LNCaP clone FGC (cell line): Measurements from ENCODE around the gene MYOC.
"Not testable (repeated sequence)": the region's sequence is repeated elsewhere in the genome, so short reads cannot be mapped to it uniquely, and the experiment has no call there.

ENCODE experiments used
- DNase-seq: peaks from one replicate; pipeline ENCODE4 v3.0.0-alpha.2; 2011; ENCODE audit warnings: low read depth
- H3K4me3 ChIP-seq: 2 replicates; pipeline ENCODE4 v1.5.1; 2011; ENCODE audit warnings: mild to moderate bottlenecking, low read depth, low read length, control low read depth
- TF ChIP-seq, protein P1 (sequence below): IDR thresholded peaks from 2 replicates; pipeline ENCODE4 v1.5.1; 2012; ENCODE audit warnings: mild to moderate bottlenecking; ENCODE audit not compliant: control insufficient read depth, insufficient read depth; ENCODE audit errors: extremely low read depth

The MYOC gene

DNA sequence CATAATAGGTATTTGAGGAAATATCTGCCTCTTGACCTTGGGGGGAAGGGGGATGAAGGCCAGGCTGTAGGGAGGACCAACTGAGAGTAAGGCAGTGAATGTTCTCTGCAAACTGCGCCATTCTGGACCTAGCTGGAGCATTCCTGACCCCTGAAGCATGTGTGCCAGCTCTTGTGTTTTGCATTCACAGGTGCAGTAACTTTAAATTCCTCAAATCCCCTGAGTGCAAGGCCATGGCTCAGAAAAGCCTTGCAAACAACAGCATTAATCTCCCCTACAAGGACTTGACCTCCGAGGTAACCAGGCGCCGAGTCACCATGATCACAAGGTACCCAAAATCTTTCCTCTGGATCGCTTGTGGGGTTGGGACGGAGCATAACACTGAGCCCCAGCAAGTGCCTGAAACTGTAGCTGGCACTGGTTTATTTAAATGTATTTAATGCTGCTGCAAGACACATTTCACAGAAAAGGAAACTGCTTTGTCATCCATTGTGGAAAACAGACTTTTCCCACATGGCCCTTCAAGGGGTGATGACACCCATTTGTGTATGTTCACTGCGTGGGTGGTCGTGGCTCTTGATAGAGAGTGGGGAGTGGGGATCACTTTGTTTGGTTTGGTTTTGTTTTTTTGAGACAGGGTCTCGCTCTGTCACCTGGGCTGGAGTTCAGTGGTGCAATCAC is 28.7 kb downstream of the MYOC start:
- no peak overlapping the region for H3K4me3 ChIP-seq
- TF ChIP-seq, protein P1, sequence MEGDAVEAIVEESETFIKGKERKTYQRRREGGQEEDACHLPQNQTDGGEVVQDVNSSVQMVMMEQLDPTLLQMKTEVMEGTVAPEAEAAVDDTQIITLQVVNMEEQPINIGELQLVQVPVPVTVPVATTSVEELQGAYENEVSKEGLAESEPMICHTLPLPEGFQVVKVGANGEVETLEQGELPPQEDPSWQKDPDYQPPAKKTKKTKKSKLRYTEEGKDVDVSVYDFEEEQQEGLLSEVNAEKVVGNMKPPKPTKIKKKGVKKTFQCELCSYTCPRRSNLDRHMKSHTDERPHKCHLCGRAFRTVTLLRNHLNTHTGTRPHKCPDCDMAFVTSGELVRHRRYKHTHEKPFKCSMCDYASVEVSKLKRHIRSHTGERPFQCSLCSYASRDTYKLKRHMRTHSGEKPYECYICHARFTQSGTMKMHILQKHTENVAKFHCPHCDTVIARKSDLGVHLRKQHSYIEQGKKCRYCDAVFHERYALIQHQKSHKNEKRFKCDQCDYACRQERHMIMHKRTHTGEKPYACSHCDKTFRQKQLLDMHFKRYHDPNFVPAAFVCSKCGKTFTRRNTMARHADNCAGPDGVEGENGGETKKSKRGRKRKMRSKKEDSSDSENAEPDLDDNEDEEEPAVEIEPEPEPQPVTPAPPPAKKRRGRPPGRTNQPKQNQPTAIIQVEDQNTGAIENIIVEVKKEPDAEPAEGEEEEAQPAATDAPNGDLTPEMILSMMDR: no peak
- no peak for DNase-seq

DNA sequence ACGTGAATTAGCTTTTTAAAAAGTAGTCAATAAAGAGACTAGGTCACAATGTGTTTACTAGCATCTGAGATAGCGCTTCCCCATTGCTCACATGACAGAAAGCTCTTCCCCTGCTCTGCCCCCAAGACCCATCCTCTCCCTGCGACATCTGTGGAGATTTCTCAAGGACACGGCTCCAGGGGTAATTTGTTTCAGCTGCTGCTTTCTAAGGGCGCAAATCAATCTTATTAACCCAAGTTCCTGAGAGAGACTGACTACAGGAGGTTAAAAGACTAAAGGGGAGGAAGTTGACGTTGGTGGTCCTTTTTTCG is 30.4 kb downstream of the MYOC start, which contains the start of gene MYOCOS:
Gene MYOCOS (plus strand): TSS at position 92 of the 311 bp plus-strand sequence. CDS start 1,641 bp downstream, outside the sequence.
- H3K4me3 ChIP-seq: no peak within 1 kb of the TSS
- no peak for DNase-seq
- TF ChIP-seq, protein P1: no peak

DNA sequence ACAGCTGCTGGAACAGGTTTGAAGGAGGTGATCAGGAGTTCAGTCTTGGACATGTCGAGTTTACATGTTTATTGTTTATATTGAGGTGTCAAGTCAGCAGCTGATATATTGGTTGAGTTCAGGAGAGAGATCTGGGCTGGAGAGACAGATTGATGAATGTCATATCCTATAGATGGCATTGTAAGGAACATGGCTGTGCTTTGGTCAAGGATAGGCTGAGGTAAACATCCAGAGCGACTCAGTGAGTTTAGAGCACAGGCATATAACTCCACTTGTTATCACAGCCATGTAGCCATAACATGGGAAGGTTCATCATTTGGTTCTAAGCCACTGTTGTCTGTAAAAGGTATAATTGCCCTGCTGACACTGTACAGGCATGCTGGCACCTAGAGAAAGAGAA is 35.9 kb downstream of the MYOC start:
- H3K4me3 ChIP-seq: no peak overlapping the region
- DNase-seq: no peak
- TF ChIP-seq, protein P1: no peak

DNA sequence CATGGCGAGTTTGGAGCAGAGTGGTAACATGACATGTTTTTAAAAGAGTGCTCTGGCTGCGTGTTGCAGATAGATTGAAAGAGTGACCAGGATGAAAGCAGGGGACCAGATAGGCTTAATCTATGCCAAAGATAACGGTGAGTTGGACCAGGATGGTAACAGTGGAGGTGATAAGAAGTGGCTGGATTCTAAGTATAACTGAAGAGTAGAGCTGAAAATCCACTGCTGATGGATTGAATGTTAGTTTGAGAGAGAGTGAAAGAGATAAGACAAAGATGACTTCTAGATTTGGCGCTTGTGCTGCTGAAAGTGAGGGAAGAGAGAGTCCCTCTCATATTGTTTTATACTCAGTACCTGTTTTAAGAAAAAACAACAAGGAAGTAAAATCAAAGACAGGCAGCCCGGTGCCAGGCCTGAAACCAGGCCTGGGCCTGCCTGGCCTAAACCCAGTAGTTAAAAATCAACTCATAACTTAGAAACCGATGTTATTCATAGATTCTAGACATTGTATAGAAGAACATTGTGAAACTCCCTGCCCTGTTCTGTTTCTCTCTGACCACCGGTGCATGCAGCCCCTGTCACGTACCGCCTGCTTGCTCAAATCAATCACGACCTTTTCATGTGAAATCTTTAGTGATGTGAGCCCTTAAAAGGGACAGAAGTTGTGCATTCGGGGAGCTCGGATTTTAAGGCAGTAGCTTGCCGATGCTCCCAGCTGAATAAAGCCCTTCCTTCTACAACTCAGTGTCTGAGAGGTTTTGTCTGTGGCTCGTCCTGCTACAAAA is 37.2 kb downstream of the MYOC start:
- not testable (repeated sequence) for H3K4me3 ChIP-seq, DNase-seq

DNA sequence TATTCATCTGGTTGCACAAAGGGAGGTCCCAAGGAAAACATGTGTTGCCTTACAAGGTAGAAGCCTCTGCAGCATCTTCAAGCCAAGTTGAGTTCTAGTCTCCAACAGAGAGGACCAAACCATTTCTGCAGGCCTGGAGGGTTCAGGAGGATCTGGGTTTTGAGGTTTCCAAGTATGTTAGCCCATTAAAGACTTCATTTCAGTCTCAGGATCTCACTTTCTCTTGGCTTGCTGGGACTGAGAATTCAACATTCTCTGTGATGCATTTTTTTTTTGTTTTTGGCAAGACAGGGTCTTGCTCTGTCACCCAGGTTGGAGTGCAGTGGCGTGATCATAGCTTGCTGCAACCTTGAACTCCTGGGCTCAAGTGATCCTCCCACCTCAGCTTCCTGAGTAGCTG is 39.2 kb downstream of the MYOC start:
- no peak for DNase-seq
- TF ChIP-seq, protein P1: no peak
- H3K4me3 ChIP-seq: no peak overlapping the region

DNA sequence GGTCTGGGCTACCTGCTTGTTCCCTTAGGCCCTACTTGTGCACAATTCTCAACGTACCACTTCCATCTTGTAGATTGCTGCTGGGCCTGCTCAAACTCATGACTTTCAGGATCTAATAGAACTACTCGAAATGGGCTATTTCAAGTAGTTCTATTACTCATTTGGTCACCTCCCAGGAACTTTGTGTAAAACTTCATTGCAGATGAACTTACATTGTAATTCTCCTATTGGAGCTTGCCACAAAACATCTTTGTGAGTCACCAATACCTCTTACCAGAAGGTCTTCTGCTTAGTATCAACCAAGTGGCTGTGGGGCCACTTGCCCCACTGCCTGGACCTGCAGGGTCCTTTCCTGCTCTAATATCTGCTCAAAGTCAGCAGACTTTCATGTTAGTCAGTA is 41.2 kb downstream of the MYOC start:
- no peak for DNase-seq
- TF ChIP-seq, protein P1: no peak

DNA sequence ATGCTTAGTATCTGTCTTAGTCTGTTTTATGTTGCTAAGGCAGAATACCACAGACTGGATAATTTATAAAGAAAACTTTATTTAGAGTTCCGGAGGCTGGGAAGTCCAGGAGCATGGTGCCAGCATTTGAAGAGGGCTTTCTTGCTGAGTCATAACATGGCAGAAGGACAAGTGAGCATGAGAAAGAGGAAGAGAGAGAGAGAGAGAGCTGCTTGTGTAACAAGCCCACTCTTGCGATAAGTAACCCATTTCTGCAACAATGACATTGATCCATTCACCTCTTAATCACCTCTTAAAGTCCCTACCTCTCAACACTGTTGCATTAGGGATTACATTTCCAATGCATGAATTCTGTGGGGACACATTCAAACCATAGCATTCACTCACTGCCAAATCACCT is 42.1 kb downstream of the MYOC start:
- TF ChIP-seq, protein P1: no peak
- no peak for DNase-seq
- no peak overlapping the region for H3K4me3 ChIP-seq

More for the DNA sequence above, 41.2 kb downstream of the MYOC start:
- no peak overlapping the region for H3K4me3 ChIP-seq
